Astrocyte of the hippocampus (primary cell): ENCODE data around the gene DPH7.
"Not testable (repeated sequence)": the region's sequence is repeated elsewhere in the genome, so short reads cannot be mapped to it uniquely, and the experiment has no call there.

ENCODE experiments used
- DNase-seq: peaks from one replicate; pipeline ENCODE4 v3.0.0; 2011; ENCODE audit warnings: low read depth, low spot score

DPH7 gene

DNA sequence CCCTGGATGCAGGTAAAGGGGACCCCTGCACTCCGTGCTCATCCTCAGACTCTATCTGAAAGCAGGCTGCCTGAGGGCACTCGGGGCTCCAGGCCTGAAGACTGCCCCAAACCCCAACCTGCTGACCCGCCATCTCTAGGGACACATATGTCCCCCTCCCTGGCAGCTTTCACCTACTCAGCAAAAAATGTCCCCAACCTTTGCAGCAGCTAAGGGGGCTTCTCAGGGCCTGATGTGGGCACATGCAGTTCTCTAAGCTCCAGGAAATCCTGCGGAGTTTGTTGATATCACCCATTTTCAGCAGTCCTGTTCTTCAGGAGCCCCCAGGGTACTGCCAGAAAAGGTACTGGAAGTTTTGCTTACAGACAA lies 2.2 kb upstream of the DPH7 start:
- DNase-seq = no peak

GRCh38 chr9:137580209-137580953 lies 1.7 kb upstream of the DPH7 start:
- DNase-seq = peak; percentile 52

DNA sequence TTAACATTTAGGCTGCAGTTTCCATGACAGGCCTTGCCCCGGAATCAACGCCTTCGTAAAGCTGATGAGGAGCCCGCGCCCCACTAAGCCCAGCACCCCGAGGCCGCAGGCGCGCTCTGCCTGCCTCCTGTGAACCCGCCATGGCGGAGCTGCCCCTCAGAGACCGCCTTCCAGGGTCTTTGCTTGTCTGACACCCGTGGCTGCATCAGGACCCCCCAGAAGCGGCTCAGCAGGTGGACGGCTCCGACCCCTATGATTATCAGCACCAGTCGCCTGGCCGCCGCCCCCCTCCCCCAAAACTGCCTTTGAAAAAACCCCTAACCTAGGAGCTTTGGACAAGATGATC lies 507 bp upstream of the DPH7 start:
- no peak for DNase-seq

DNA sequence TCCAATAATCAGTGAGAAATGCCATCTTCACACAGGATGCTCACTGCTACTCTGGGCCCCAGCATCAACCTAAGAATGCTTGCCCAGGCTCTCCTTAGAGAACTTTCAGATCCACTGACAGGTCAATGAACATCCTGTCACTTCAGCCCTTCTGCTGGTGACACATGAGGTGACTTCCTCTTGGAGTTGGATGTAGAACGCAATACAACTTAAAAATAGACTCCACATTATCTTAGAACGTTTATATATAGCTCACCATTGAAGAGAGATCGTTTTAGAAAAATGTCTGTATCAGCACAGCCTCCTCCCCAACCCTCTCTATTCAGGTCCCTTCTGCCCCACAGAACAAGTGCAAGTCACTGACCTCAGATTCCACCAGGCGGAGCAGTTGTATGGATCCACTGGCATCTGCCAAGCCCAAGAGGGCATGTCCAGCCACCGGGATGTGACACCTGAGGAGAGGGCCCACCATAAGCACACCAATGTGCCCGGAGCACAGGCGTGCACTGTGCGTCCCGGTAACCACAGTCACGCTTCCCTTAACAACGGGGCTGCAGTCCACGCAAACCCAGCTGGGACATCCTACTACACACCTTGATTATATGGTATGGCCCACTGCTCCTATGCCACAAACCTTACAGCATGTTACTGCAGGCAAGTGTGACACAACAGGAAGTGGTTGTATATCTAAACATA lies 2.9 kb downstream of the DPH7 start:
- DNase-seq = no peak

GRCh38 chr9:137575364-137575715 lies 3.4 kb downstream of the DPH7 start:
- no peak for DNase-seq

DNA sequence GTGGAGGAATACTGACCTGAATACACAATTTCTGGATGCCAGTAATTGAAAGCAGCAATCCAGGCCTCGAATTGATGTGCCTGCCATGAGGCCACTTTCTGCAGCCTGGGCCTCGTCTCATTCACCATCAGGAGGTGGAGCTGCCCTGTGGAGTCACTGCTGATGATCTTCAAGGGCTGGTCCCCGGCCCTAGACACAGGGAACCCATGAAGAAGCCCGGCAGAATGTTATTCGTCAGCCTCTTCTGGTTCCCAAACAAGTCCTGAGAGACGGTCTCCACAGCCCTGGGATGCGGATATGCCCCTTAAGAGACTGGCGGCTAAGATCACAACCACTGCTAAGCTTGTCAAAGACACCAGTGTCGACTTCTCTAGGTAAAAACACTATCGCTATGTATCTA lies 4.5 kb downstream of the DPH7 start:
- DNase-seq = no peak

GRCh38 chr9:137570566-137570965 lies 8.2 kb downstream of the DPH7 start:
- no peak for DNase-seq

GRCh38 chr9:137569609-137570203 lies 9.0 kb downstream of the DPH7 start:
- DNase-seq = no peak

GRCh38 chr9:137568445-137568844 lies 10.3 kb downstream of the DPH7 start:
- not testable (repeated sequence) for DNase-seq

- no peak for DNase-seq
Measured at GRCh38 chr9:137564817-137565411, 13.8 kb downstream of the DPH7 start.

GRCh38 chr9:137564134-137564533 lies 14.6 kb downstream of the DPH7 start:
- no peak for DNase-seq

DNA sequence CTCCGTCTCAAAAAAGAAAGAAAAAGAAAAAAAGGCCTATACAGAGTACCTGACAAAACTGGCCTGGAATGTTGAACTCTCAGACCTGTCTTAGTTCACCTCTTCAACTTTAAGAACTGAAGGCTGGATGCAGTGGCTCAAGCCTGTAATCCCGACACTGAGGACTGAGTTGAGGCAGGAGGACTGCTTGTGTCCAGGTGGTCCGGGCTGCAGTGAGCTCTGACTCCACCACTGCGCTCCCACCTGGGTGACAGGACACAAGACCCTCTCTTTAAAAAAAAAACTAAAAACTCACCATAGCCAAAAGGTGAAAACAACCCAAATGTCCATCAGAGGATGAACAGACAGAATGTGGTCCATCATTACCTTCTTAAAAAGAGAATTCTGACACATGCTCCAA lies 20.6 kb downstream of the DPH7 start:
- no peak for DNase-seq

DNA sequence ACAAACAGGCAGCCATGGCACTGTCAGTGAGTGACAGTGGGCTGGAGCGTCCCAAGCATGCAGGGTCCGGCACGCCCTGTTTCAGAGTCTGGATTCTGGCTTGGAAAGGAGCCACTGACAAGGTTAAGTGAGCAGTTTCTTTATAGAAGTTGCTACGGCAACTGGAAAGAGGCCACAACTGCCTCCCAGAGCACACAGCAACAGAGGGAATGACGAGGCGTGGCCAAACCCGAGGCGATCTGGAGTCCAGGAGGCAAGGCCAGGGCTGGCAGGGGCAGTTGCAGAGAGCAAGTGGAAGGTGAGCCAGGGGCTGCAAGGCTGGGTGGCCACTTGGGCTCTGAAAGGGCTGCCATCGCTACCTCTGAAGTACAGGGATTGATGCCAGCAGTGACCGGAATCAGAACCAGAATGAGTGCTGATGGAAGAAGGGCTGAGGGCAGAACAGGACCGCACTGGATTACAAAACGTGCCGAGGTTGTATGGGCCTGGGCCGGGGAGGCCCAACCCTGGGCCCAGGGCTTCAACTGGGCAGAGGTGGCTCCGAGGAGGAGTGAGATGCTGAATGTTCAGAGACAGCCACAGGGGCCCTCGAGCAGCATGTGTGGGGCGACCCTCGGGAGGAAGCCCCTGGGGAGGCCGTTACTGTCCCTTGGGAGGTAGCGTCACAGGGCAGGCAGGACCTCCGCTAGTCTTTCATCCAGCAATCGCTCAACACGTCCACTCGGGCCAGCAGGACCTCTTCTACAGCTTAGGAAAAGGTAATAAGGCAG lies 22.5 kb downstream of the DPH7 start:
- peak; percentile 86 for DNase-seq

DNA sequence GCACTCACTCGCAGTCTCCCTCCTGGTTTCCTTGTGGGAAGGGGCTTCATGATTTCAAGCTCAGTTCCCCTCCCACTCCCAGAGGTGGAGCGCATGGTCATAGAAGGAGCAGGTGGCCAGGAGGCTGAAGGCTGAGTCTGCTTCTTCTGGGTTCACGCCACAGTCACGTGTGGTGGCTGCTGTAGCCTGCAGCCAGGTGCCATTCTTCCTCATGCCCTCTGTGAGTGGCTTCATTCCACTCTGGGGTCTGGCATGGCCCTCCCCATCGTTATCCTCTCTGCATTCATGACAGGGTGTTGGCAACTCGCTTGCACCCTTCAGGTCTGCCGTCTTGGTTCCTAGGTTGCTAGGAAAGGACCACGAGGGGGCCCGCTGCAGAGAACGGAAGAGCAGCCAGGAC lies 23.5 kb downstream of the DPH7 start:
- DNase-seq = no peak

DNA sequence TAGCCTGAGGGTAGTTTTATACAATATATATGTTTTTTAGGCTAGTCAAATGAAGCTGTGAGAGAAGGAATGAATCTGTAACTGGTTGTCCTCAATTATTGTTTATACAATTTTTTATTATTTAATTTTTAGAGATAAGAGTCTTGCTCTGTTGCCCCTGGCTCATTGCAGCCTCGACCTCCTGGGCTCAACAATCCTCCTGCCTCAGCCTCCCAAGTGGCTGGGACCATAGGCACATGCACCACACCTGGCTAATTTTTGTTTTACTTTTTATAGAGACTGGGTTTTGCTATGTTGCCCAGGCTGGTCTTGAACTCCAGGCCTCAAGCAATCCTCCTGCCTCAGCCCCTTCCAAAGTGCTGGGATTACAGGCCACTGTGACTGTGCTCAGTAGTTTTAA lies 24.4 kb downstream of the DPH7 start:
- DNase-seq = no peak

DNA sequence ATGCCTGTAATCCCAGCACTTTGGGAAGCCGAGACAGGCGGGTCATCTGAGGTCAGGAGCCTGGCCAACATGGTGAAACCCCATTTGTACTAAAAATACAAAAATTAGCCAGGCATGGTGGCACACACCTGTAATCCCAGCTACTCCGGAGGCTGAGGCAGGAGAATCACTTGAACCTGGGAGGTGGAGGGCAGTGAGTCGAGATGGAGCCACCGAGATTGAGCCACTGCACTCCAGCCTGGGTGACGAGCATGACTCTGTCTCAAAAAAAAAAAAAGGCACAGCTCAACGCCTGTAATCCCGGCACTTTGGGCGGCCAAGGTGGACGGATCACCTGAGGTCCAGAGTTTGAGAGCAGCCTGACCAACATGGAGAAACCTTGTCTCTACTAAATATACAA lies 25.1 kb downstream of the DPH7 start:
- DNase-seq = not testable (repeated sequence)

DNA sequence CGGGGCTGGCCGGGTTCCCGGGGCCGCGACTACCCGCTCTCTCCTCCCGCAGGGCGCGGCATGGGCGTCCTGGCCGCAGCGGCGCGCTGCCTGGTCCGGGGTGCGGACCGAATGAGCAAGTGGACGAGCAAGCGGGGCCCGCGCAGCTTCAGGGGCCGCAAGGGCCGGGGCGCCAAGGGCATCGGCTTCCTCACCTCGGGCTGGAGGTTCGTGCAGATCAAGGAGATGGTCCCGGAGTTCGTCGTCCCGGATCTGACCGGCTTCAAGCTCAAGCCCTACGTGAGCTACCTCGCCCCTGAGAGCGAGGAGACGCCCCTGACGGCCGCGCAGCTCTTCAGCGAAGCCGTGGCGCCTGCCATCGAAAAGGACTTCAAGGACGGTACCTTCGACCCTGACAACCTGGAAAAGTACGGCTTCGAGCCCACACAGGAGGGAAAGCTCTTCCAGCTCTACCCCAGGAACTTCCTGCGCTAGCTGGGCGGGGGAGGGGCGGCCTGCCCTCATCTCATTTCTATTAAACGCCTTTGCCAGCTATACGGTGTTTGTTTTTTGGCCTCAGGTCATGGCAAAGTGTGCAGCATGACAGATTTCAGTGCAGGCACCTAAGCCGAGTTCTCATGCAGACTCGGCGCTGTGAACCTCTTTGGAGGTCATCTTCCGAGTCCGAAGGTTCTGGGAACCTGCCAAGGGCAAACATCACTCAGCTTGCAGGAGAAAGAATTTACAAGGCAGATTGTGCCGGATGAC lies 26.5 kb downstream of the DPH7 start:
- DNase-seq = no peak

DNA sequence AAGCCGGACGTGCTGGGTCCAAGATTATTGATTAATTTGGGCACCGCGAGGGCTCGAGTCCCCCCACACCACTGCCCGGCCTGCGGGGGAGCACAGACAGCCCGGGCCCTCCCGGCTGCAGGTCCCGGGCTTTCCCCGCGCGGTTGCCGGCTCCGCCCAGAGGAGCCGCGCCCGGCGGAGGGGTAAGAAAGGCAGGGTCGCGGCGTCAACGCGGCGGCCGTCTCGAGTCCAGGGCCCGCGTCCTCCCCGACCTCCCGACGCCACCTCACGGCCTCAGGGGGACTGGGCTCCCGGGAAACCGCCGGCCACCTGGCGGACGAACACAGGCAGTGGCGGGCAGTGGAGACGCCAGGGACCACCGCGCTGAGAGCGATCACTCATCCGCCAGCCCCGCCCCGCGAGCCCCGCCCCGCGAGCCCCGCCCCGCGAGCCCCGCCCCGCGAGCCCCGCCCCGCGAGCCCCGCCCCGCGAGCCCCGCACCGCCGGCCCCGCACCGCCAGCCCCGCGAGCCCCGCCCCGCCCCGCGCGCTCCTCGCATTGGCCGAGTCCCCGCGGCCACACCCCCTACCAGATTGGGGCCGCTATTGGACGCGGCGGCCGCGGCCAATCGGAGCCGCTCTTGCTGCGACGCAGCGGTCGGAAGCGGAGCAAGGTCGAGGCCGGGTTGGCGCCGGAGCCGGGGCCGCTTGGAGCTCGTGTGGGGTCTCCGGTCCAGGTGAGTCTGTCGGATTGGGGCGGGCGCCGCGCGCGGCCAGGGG lies 27.3 kb downstream of the DPH7 start, which contains the start of gene MRPL41:
MRPL41 (plus strand) TSS at position 616 of the 758 bp plus-strand sequence. CDS start 203 bp downstream, outside the sequence.
- peak; percentile 96 for DNase-seq

DNA sequence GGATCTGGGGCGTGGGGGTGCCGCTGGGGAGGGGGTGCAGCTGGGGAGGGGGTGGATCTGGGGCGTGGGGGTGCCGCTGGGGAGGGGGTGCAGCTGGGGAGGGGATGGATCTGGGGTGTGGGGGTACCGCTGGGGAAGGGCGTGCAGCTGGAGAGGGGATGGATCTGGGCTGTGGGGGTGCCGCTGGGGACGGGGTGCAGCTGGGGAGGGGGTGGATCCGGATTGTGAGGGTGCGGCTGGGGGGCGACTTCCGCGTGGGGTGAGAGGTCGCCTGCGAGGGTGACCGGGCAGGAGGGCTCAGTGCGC lies 27.8 kb downstream of the DPH7 start:
- DNase-seq = not testable (repeated sequence)

DNA sequence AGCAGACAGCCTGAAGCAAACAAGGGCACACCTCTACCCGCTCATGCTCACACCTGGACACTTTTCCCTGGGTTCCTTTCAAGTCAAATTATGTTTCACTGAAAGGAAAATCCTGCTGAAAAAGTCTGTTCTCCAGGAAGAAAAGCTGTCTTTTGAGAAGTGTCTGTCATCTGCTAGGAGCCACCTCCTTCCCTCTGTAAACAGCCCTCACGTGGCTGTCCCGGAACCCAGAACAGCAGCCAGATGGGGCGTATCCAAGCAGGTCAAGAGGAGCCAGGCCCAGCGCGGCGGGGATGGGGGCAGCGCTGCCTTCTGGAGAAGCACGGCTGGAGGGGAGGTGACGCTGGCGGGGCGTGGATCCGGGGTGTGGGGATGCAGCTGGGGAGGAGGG lies 28.5 kb downstream of the DPH7 start, which contains the start of gene PNPLA7:
PNPLA7 (minus strand) TSS at position 172 of the 391 bp plus-strand sequence. CDS start 205 bp downstream, outside the sequence.
- DNase-seq = peak; percentile 80
